Endothelial cell of hepatic sinusoid (primary cell): ENCODE measurements around the gene SCYL2.
"Not testable (repeated sequence)": the region's sequence is repeated elsewhere in the genome, so short reads cannot be mapped to it uniquely, and the experiment has no call there.

Experiments
- in situ Hi-C: cut with HindIII; loops from 2 replicates; pipeline ENCODE4 v1.10.0; 2017; ENCODE audit warnings: low sequenced_read_pairs

Gene SCYL2

GRCh38 chr12:100258127-100258526 is 8.8 kb upstream of the SCYL2 start:
- in situ Hi-C loops, result no loop called here

GRCh38 chr12:100263131-100263530 is 3.8 kb upstream of the SCYL2 start:
- in situ Hi-C loops, result no loop called here

GRCh38 chr12:100265107-100265506 is 1.9 kb upstream of the SCYL2 start:
- in situ Hi-C loops, result not testable (repeated sequence)

- in situ Hi-C loops, result no loop called here
Observed at GRCh38 chr12:100265732-100266584, 1.0 kb upstream of the SCYL2 start.

DNA sequence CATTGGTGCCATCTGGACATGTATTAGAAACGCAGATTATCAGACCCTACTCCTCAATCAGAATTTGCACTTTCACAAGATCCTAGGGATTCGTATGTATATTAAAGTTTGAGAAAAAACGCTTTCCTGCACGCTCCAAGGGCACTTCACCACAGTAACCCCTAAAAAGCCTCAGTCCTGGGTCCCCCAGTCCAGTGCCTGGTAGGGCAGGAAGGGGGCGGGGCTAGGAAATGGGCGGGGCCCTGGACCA is 467 bp upstream of the SCYL2 start:
- in situ Hi-C loops, result no loop called here

- in situ Hi-C loops, result no loop called here
Observed at GRCh38 chr12:100267603-100268281, 765 bp downstream of the SCYL2 start.

GRCh38 chr12:100268835-100269564 is 2.0 kb downstream of the SCYL2 start:
- in situ Hi-C loops, result no loop called here

GRCh38 chr12:100273782-100274181 is 6.8 kb downstream of the SCYL2 start:
- in situ Hi-C loops, result no loop called here

DNA sequence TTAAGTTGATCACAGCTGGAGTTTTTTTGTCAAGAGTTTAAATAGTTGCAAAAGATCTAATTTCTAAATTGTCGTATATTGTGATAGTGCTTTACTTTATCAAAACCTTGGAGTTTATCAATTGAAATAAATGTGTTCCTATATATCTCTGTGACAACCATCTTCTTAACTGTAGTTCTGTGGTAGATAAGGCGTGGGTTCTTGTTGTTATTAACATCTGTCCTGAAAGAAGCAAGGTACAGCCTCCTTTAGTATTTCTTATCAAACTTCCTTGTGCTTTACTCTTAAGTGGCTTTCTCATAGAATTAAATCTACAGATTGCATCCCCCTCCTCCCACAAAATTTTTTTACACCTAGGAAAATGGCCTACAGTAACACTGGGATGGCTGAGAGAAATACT is 7.3 kb downstream of the SCYL2 start:
- in situ Hi-C loops, result no loop called here

DNA sequence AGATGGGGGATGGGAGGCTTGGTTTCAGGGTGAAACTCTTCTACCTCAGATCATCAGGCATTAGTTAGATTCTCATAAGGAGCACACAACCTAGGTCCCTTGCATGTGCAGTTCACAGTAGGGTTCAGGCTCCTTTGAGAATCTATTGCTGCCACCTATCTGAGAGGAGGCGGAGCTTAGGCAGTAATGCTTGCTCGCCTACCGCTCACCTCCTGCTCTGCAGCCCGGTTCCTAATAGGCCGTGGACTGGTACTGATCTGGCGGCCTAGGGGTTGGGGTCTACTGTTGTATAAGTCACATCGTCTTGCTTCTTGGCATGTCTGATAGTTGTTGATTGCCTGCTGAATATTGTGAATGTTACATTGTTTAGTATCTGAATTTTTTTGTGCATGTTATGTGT is 12.2 kb downstream of the SCYL2 start:
- in situ Hi-C loops, result no loop called here

DNA sequence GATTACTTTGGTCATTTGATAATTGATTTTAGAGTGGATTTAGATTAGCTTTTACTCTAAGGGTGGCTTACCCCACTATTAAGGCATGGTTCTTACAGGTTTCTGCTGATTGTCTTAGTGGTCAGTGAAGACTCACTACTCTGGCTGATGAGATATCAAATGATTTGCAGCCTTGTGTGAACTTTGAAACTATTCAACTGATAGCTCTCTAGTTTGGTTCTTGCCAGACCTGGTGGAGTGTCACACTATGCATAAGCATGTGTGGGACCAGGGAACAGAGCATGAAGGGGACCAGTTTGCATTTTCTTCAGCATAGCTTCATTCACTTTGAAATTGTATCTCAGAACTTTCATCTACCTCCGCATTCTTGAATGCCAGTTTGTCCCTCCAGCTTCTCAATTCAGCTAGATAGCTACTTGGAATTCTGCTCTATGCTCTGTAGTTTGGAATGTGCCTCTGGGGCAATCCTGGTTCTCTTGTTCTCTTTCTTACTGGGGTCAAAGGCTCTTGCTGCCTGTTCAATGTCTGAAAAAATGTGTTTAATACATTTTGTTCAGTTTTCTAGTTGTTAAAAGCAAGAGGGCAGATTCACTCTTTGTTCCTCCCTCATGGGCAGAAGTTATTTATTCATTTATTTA is 12.7 kb downstream of the SCYL2 start:
- in situ Hi-C loops, result no loop called here

DNA sequence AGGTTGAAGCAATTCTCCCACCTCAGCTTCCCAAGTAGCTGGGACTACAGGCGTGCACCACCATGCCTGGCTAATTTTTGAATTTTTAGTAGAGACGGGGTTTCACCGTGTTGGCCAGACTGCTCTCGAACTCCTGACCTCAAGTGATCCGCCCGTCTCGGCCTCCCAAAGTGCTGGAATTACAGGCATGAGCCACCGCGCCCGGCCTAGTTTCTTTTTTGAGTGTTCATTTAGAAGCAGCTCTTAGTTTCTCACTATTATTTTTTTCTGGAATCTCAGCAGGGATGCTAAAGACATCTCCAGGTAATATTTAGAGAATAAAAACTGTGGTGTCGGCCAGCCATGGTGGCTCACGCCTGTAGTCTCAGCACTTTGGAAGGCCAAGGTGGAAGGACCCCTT is 17.6 kb downstream of the SCYL2 start:
- in situ Hi-C loops, result not testable (repeated sequence)

- in situ Hi-C loops, result no loop called here
Observed at GRCh38 chr12:100289038-100289437, 22.1 kb downstream of the SCYL2 start.

- in situ Hi-C loops, result no loop called here
Observed at GRCh38 chr12:100290016-100290415, 23.0 kb downstream of the SCYL2 start.

DNA sequence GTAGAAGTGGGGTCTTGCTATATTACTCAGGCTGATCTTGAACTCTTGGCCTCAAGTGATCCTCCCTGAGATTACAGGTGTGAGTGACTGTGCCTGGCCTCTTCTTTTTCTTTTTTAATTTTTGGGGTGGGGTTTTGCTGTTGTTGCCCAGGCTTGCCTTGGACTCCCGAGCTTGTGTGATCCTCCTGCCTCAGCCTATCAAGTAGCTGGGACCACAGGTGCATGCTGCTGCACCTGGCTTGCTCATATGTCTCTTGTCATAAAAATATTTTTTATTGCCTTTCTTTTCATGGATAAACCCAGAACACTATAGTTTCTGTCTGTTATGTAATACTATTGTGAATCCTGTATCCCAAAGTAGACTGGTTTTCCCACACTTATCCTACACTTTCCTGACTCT is 26.0 kb downstream of the SCYL2 start:
- in situ Hi-C loops, result no loop called here

DNA sequence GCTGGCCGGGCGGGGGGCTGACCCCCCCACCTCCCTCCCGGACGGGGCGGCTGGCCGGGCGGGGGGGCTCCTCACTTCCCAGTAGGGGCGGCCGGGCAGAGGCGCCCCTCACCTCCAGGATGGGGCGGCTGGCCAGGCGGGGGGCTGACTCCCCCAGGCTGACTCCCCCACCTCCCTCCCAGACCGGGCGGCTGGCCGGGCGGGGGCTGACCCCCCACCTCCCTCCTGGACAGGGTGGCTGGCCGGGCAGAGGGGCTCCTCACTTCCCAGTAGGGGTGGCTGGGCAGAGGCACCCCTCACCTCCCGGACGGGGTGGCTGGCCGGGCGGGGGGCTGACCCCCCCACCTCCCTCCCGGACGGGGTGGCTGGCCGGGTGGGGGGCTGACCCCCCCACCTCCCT is 27.4 kb downstream of the SCYL2 start:
- in situ Hi-C loops, result not testable (repeated sequence)

GRCh38 chr12:100295764-100296555 is 29.0 kb downstream of the SCYL2 start:
- in situ Hi-C loops, result no loop called here

GRCh38 chr12:100302081-100302480 is 35.1 kb downstream of the SCYL2 start:
- in situ Hi-C loops, result no loop called here

- in situ Hi-C loops, result no loop called here
Observed at GRCh38 chr12:100303831-100304230, 36.9 kb downstream of the SCYL2 start.

DNA sequence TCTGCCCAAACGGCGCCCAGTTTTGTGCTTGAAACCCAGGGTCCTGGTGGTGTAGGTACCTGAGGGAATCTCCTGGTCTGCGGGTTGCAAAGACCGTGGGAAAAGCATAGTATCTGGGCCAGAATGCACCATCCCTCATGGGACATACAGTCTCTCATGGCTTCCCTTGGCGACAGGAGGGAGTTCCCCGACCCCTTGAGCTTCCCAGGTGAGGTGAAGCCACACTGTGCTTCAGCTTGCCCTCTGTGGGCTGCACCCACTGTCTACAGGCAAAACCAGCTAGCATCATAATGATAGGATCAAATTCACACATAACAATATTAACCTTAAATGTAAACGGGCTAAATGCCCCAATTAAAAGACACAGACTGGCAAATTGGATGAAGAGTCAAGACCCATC is 37.4 kb downstream of the SCYL2 start:
- in situ Hi-C loops, result not testable (repeated sequence)

DNA sequence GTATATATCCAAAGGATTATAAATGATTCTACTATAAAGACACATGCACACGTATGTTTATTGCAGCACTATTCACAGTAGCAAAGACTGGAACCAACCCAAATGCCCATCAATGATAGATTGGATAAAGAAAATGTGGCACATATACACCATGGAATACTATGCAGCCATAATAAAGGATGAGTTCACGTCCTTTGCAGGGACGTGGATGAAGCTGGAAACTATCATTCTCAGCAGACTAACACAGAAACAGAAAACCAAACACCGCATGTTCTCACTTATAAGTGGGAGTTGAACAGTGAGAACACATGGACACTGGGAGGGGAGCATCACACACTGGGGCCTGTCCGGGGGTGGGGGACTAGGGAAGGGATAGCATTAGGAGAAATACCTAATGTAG is 41.2 kb downstream of the SCYL2 start:
- in situ Hi-C loops, result not testable (repeated sequence)
